T-helper 17 cell (primary cell): Measurements from ENCODE around the gene PHOSPHO1. TPM values are rescaled to one million over a fixed set of nuclear protein-coding genes. Genes with fewer than 3 reads are reported as not detected.

Source experiments
- ATAC-seq: fragments of 150-1000 bp; cut with Tn5 transposase; 2 replicates; pipeline ENCODE4 v1.10.0; 2021; ENCODE audit warnings: mild to moderate bottlenecking, moderate library complexity
- DNase-seq, 3 donors: peaks; one replicate each; pipeline versions ENCODE4 v3.0.0 to v3.0.0-alpha.2; 2020 to 2021
- H3K9me3 ChIP-seq: one replicate; pipeline ENCODE4 v1.7.0; 2013; ENCODE audit warnings: low read length, mild to moderate bottlenecking; ENCODE audit not compliant: control insufficient read depth, poor library complexity, severe bottlenecking
- H3K27ac Mint-ChIP-seq: one replicate; pipeline ENCODE4 v1.8.0; 2022; ENCODE audit warnings: mild to moderate bottlenecking, moderate library complexity, mixed read lengths
- H3K27me3 Mint-ChIP-seq: one replicate; pipeline ENCODE4 v1.8.0; 2022; ENCODE audit warnings: mixed read lengths
- H3K36me3 Mint-ChIP-seq: one replicate; pipeline ENCODE4 v1.8.0; 2022; ENCODE audit warnings: low read depth, mixed read lengths
- H3K4me1 Mint-ChIP-seq: one replicate; pipeline ENCODE4 v1.8.0; 2022; ENCODE audit warnings: mild to moderate bottlenecking, mixed read lengths
- H3K4me3 Mint-ChIP-seq: one replicate; pipeline ENCODE4 v1.8.0; 2022; ENCODE audit warnings: mild to moderate bottlenecking, moderate library complexity, mixed read lengths
- total RNA-seq, 4 donors: library from RNA in 2 of 4; stranded (reverse) in 2 of 4; gene quantifications; one replicate each; pipeline ENCODE4 v1.2.3 and lab custom pipeline; 2022 to 2026

PHOSPHO1 gene
- total RNA-seq, 2 donors from 2014 or later: not detected

GRCh38 chr17:49204516-49204915, 26.1 kb downstream of the PHOSPHO1 start:
- Mint-ChIP-seq H3K4me3 (no peak overlapping the region), H3K4me1 (peaks cover 17% of the 10 kb centered on the region), H3K36me3 (peaks cover 4% of the 10 kb centered on the region), H3K27ac (no peak overlapping the region), H3K27me3 (no peaks in the 10 kb centered on the region)
- no peaks in the 10 kb centered on the region for H3K9me3 ChIP-seq
- DNase-seq (no peak), ATAC-seq (no peak)

GRCh38 chr17:49203796-49204195, 26.8 kb downstream of the PHOSPHO1 start:
- Mint-ChIP-seq H3K27ac (peak overlapping the region; percentile 41), H3K36me3 (peaks cover 4% of the 10 kb centered on the region), H3K27me3 (no peaks in the 10 kb centered on the region), H3K4me1 (peaks cover 13% of the 10 kb centered on the region), H3K4me3 (no peak overlapping the region)
- H3K9me3 ChIP-seq: no peaks in the 10 kb centered on the region
- ATAC-seq (no peak), DNase-seq (no peak)

GRCh38 chr17:49201481-49201927, 29.1 kb downstream of the PHOSPHO1 start:
- ATAC-seq (no peak), DNase-seq (no peak)
- peak overlapping the region; percentile 37 for H3K27ac Mint-ChIP-seq
- H3K27me3 Mint-ChIP-seq: no peaks in the 10 kb centered on the region
- no peaks in the 10 kb centered on the region for H3K9me3 ChIP-seq
- H3K36me3 Mint-ChIP-seq: peaks cover 2% of the 10 kb centered on the region
- no peak overlapping the region for H3K4me3 Mint-ChIP-seq
- H3K4me1 Mint-ChIP-seq: peaks cover 7% of the 10 kb centered on the region

GRCh38 chr17:49200423-49201083, 30.0 kb downstream of the PHOSPHO1 start:
- no peaks in the 10 kb centered on the region for H3K27me3 Mint-ChIP-seq
- H3K9me3 ChIP-seq: no peaks in the 10 kb centered on the region
- H3K27ac Mint-ChIP-seq: peak overlapping the region; percentile 34
- H3K4me1 Mint-ChIP-seq: peaks cover 9% of the 10 kb centered on the region
- ATAC-seq (no peak), DNase-seq (no peak)
- peaks cover 2% of the 10 kb centered on the region for H3K36me3 Mint-ChIP-seq
- no peak overlapping the region for H3K4me3 Mint-ChIP-seq

- H3K4me1 Mint-ChIP-seq: peaks cover 15% of the 10 kb centered on the region
- peaks cover 2% of the 10 kb centered on the region for H3K36me3 Mint-ChIP-seq
- H3K27me3 Mint-ChIP-seq: no peaks in the 10 kb centered on the region
- H3K9me3 ChIP-seq: no peaks in the 10 kb centered on the region
- DNase-seq: no peak
- H3K4me3 Mint-ChIP-seq: no peak overlapping the region
- no peak for ATAC-seq
- no peak overlapping the region for H3K27ac Mint-ChIP-seq
Measured at GRCh38 chr17:49198211-49198610, 32.4 kb downstream of the PHOSPHO1 start.

GRCh38 chr17:49197346-49197998, 33.1 kb downstream of the PHOSPHO1 start:
- Mint-ChIP-seq H3K27ac (no peak overlapping the region), H3K4me1 (peaks cover 21% of the 10 kb centered on the region), H3K4me3 (no peak overlapping the region), H3K27me3 (peaks cover 2% of the 10 kb centered on the region), H3K36me3 (peaks cover 2% of the 10 kb centered on the region)
- H3K9me3 ChIP-seq: no peaks in the 10 kb centered on the region
- ATAC-seq: no peak
- no peak for DNase-seq

GRCh38 chr17:49196520-49196919, 34.1 kb downstream of the PHOSPHO1 start:
- DNase-seq: no peak
- Mint-ChIP-seq H3K4me3 (no peak overlapping the region), H3K27me3 (peaks cover 7% of the 10 kb centered on the region), H3K4me1 (peaks cover 29% of the 10 kb centered on the region), H3K36me3 (no peaks in the 10 kb centered on the region), H3K27ac (no peak overlapping the region)
- H3K9me3 ChIP-seq: no peaks in the 10 kb centered on the region
- no peak for ATAC-seq

GRCh38 chr17:49195751-49196150, 34.8 kb downstream of the PHOSPHO1 start:
- H3K4me3 Mint-ChIP-seq: no peak overlapping the region
- peaks cover 7% of the 10 kb centered on the region for H3K27me3 Mint-ChIP-seq
- peaks cover 32% of the 10 kb centered on the region for H3K4me1 Mint-ChIP-seq
- no peaks in the 10 kb centered on the region for H3K36me3 Mint-ChIP-seq
- no peaks in the 10 kb centered on the region for H3K9me3 ChIP-seq
- no peak overlapping the region for H3K27ac Mint-ChIP-seq
- DNase-seq (no peak), ATAC-seq (no peak)

- DNase-seq (no peak), ATAC-seq (no peak)
- H3K9me3 ChIP-seq: no peaks in the 10 kb centered on the region
- Mint-ChIP-seq H3K36me3 (no peaks in the 10 kb centered on the region), H3K27me3 (peaks cover 7% of the 10 kb centered on the region), H3K4me3 (peak overlapping the region; percentile 96), H3K27ac (peak overlapping the region; percentile 99), H3K4me1 (peaks cover 30% of the 10 kb centered on the region)
Measured at GRCh38 chr17:49194297-49194607, 36.3 kb downstream of the PHOSPHO1 start.

GRCh38 chr17:49193513-49194296, 36.9 kb downstream of the PHOSPHO1 start:
- H3K9me3 ChIP-seq: no peaks in the 10 kb centered on the region
- peak in 1 of 3 donors; percentile 19 for DNase-seq
- H3K4me3 Mint-ChIP-seq: peak overlapping the region; percentile 96
- H3K36me3 Mint-ChIP-seq: no peaks in the 10 kb centered on the region
- H3K4me1 Mint-ChIP-seq: peaks cover 28% of the 10 kb centered on the region
- H3K27me3 Mint-ChIP-seq: peaks cover 7% of the 10 kb centered on the region
- peak overlapping the region; percentile 99 for H3K27ac Mint-ChIP-seq
- no peak for ATAC-seq

GRCh38 chr17:49191917-49192741, 38.5 kb downstream of the PHOSPHO1 start:
- no peaks in the 10 kb centered on the region for H3K9me3 ChIP-seq
- Mint-ChIP-seq H3K4me1 (peaks cover 28% of the 10 kb centered on the region), H3K36me3 (no peaks in the 10 kb centered on the region), H3K27ac (peak overlapping the region; percentile 99), H3K4me3 (peak overlapping the region; percentile 96), H3K27me3 (peaks cover 7% of the 10 kb centered on the region)
- peak; percentile 62 for ATAC-seq
- DNase-seq: peak; percentile 68 to 93 (median 79)

GRCh38 chr17:49191409-49191916, 39.1 kb downstream of the PHOSPHO1 start:
- Mint-ChIP-seq H3K4me3 (peak overlapping the region; percentile 96), H3K27ac (peak overlapping the region; percentile 99), H3K36me3 (no peaks in the 10 kb centered on the region), H3K27me3 (peaks cover 7% of the 10 kb centered on the region), H3K4me1 (peaks cover 26% of the 10 kb centered on the region)
- DNase-seq: no peak
- no peaks in the 10 kb centered on the region for H3K9me3 ChIP-seq
- ATAC-seq: no peak
